Astrocyte of the cerebellum (primary cell): ENCODE data around the gene DIP2B.

ENCODE experiments used
- DNase-seq: peaks from one replicate; pipeline ENCODE4 v3.0.0-alpha.2; 2011; ENCODE audit warnings: low read depth
- H3K4me3 ChIP-seq: 2 replicates; pipeline ENCODE4 v1.5.1; 2011; ENCODE audit warnings: mild to moderate bottlenecking, low read depth, low read length, moderate library complexity
- CTCF ChIP-seq: IDR thresholded peaks from 2 replicates; pipeline ENCODE4 v1.5.1; 2012; ENCODE audit warnings: low read length, low read depth, moderate library complexity, mild to moderate bottlenecking; ENCODE audit errors: missing control alignments
- in situ Hi-C: cut with HindIII; loops from 2 replicates; pipeline ENCODE4 v1.10.0; 2017; ENCODE audit warnings: low sequenced_read_pairs

DIP2B gene

GRCh38 chr12:50708631-50709030 is 203.8 kb downstream of the DIP2B start:
- in situ Hi-C loops = no loop called here
- TF ChIP-seq CTCF = no peak
- no peak overlapping the region for H3K4me3 ChIP-seq
- no peak for DNase-seq

GRCh38 chr12:50711121-50711520 is 206.3 kb downstream of the DIP2B start:
- DNase-seq = no peak
- H3K4me3 ChIP-seq = no peak overlapping the region
- TF ChIP-seq CTCF = no peak
- in situ Hi-C loops = no loop called here

GRCh38 chr12:50715174-50715573 is 210.4 kb downstream of the DIP2B start:
- DNase-seq = no peak
- in situ Hi-C loops = no loop called here
- TF ChIP-seq CTCF = no peak
- no peak overlapping the region for H3K4me3 ChIP-seq

GRCh38 chr12:50718760-50719159 is 214.0 kb downstream of the DIP2B start:
- in situ Hi-C loops = no loop called here
- DNase-seq = no peak
- no peak for TF ChIP-seq CTCF
- H3K4me3 ChIP-seq = no peak overlapping the region

GRCh38 chr12:50720085-50720484 is 215.3 kb downstream of the DIP2B start:
- DNase-seq = no peak
- no peak for TF ChIP-seq CTCF
- in situ Hi-C loops = no loop called here
- H3K4me3 ChIP-seq = no peak overlapping the region

- TF ChIP-seq CTCF = no peak
- DNase-seq = no peak
- no peak overlapping the region for H3K4me3 ChIP-seq
- in situ Hi-C loops = no loop called here
These were observed 215.7 kb downstream of the DIP2B start for GRCh38 chr12:50720501-50720900.

- DNase-seq = no peak
- in situ Hi-C loops = no loop called here
- no peak for TF ChIP-seq CTCF
- no peak overlapping the region for H3K4me3 ChIP-seq
These were observed 219.1 kb downstream of the DIP2B start for GRCh38 chr12:50723865-50724264.
